ENCODE results near the gene CASZ1.

CASZ1 gene

GRCh38 chr1:10667861-10668761, 128.3 kb downstream of the CASZ1 start:
- peak; percentile 65 for DNase-seq

GRCh38 chr1:10665930-10666850, 130.3 kb downstream of the CASZ1 start:
- DNase-seq = no peak

GRCh38 chr1:10665226-10665625, 131.2 kb downstream of the CASZ1 start:
- DNase-seq = no peak

- no peak for DNase-seq
Observed at GRCh38 chr1:10664251-10664650, 132.2 kb downstream of the CASZ1 start.

GRCh38 chr1:10663678-10664035, 132.8 kb downstream of the CASZ1 start:
- no peak for DNase-seq

GRCh38 chr1:10662824-10663677, 133.4 kb downstream of the CASZ1 start:
- DNase-seq = no peak

GRCh38 chr1:10662090-10662688, 134.3 kb downstream of the CASZ1 start:
- no peak for DNase-seq

- no peak for DNase-seq
Observed at GRCh38 chr1:10661453-10661852, 135.0 kb downstream of the CASZ1 start.

GRCh38 chr1:10659646-10660540, 136.6 kb downstream of the CASZ1 start:
- DNase-seq = no peak

- no peak for DNase-seq
Observed at GRCh38 chr1:10659218-10659617, 137.2 kb downstream of the CASZ1 start.

- DNase-seq = no peak
Observed at GRCh38 chr1:10658396-10659066, 137.9 kb downstream of the CASZ1 start.

- DNase-seq = no peak
Observed at GRCh38 chr1:10657088-10657847, 139.2 kb downstream of the CASZ1 start.

GRCh38 chr1:10656431-10656830, 140.0 kb downstream of the CASZ1 start:
- no peak for DNase-seq

- no peak for DNase-seq
Observed at GRCh38 chr1:10655002-10655401, 141.4 kb downstream of the CASZ1 start.

GRCh38 chr1:10653370-10654125, 142.9 kb downstream of the CASZ1 start:
- no peak for DNase-seq

GRCh38 chr1:10652626-10653025, 143.8 kb downstream of the CASZ1 start:
- DNase-seq = no peak

- DNase-seq = no peak
Observed at GRCh38 chr1:10651793-10652192, 144.7 kb downstream of the CASZ1 start.

- no peak for DNase-seq
Observed at GRCh38 chr1:10651389-10651766, 145.1 kb downstream of the CASZ1 start.

All from NCI-H1105 treated with DMSO at 0.1 percent for 48 hours (cell line).